B cell (primary cell): ENCODE data around the gene ATP10A. TPM values are rescaled to one million over a fixed set of nuclear protein-coding genes. Genes with fewer than 3 reads are reported as not detected.

Source experiments
- ATAC-seq: fragments of 200-7000 bp; cut with Tn5 transposase; one replicate; pipeline ENCODE4 v1.10.0; 2021; ENCODE audit warnings: low read depth, mild to moderate bottlenecking, moderate number of reproducible peaks, moderate library complexity
- CTCF ChIA-PET: fragments of 350-600 bp; sonication (Branson Sonifier 250); formaldehyde crosslinking; loops from one replicate; lab custom pipeline; 2021; ENCODE audit warnings: antibody characterized with exemption, inconsistent platforms; lab: Charles Lee
- POLR2A ChIA-PET: fragments of 350-600 bp; sonication (Branson Sonifier 250); formaldehyde crosslinking; loops from one replicate; lab custom pipeline; 2021; ENCODE audit warnings: antibody characterized with exemption; lab: Charles Lee
- DNase-seq: peaks from one replicate; pipeline ENCODE4 v3.0.0; 2013
- H2AFZ ChIP-seq: 2 replicates; pipeline ENCODE4 v1.6.1; 2012; ENCODE audit warnings: mild to moderate bottlenecking, low read depth, low read length; ENCODE audit not compliant: insufficient read depth, poor library complexity, severe bottlenecking
- H3K27ac ChIP-seq, 2 donors: 1 replicate in 1 of 2; 2 replicates in 1 of 2; pipeline ENCODE4 v1.5.1; 2012 to 2013; ENCODE audit warnings: low read length in 2 of 2, mild to moderate bottlenecking in 2 of 2, moderate library complexity in 1 of 2
- H3K27me3 ChIP-seq, 4 experiments: fragments of 200-600 bp in 1 of 4; sonication (generic) in 1 of 4; replicated peaks in 1 of 4; 1 replicate in 2 of 4; 2 replicates in 2 of 4; pipeline versions ENCODE4 v1.6.1 to v1.7.0; 2013 to 2016; ENCODE audit warnings: low read length in 3 of 4, mild to moderate bottlenecking in 2 of 4, mixed read lengths in 1 of 4, moderate library complexity in 1 of 4; ENCODE audit not compliant: insufficient read depth in 4 of 4, control insufficient read depth in 3 of 4; ENCODE audit errors: control extremely low read depth in 1 of 4
- H3K36me3 ChIP-seq, 2 experiments: replicated peaks in 1 of 2; 1 replicate in 1 of 2; 2 replicates in 1 of 2; pipeline versions ENCODE4 v1.6.1 to v1.7.1; 2013; ENCODE audit warnings: low read length in 1 of 2; ENCODE audit not compliant: insufficient read depth in 2 of 2, control insufficient read depth in 1 of 2; ENCODE audit errors: control extremely low read depth in 1 of 2, extremely low read depth in 1 of 2
- H3K4me1 ChIP-seq, 2 donors: fragments of 200-600 bp in 1 of 2; sonication (generic) in 1 of 2; 1 replicate in 1 of 2; 2 replicates in 1 of 2; pipeline versions ENCODE4 v1.5.1 to v1.6.1; 2013 to 2017; ENCODE audit warnings: low read length in 2 of 2; ENCODE audit not compliant: control insufficient read depth in 2 of 2, insufficient read depth in 2 of 2
- H3K4me2 ChIP-seq: replicated peaks from 2 replicates; pipeline ENCODE3; 2012; ENCODE audit warnings: mild to moderate bottlenecking, low read depth, low read length; ENCODE audit not compliant: poor library complexity, severe bottlenecking
- H3K4me3 ChIP-seq, 5 experiments: fragments of 200-600 bp in 1 of 5; sonication (generic) in 1 of 5; 1 replicate in 3 of 5; 2 replicates in 2 of 5; pipeline versions ENCODE4 v1.5.1 to v1.7.0; 2011 to 2016; ENCODE audit warnings: low read length in 4 of 5, mild to moderate bottlenecking in 4 of 5, low read depth in 2 of 5, control low read depth in 1 of 5, moderate library complexity in 1 of 5; ENCODE audit not compliant: insufficient read depth in 1 of 5; ENCODE audit errors: control extremely low read depth in 1 of 5, extremely low read depth in 1 of 5
- H3K79me2 ChIP-seq: fragments of 200-600 bp; sonication (generic); one replicate; pipeline ENCODE4 v1.6.0; 2016; ENCODE audit warnings: low read length; ENCODE audit not compliant: control insufficient read depth, insufficient read depth
- H3K9ac ChIP-seq: fragments of 200-600 bp; sonication (generic); 2 replicates; pipeline ENCODE4 v1.6.1; 2017; ENCODE audit warnings: mild to moderate bottlenecking, low read length, moderate library complexity
- H3K9me3 ChIP-seq, 3 donors: one replicate each; pipeline versions ENCODE4 v1.6.1 to v1.7.1; 2013; ENCODE audit warnings: low read length in 2 of 3; ENCODE audit not compliant: control insufficient read depth in 2 of 3, insufficient read depth in 1 of 3; ENCODE audit errors: control extremely low read depth in 1 of 3
- H4K20me1 ChIP-seq: 2 replicates; pipeline ENCODE4 v1.6.0; 2012; ENCODE audit warnings: mild to moderate bottlenecking, low read length; ENCODE audit not compliant: insufficient read depth, control insufficient read depth, poor library complexity, severe bottlenecking
- H3K27ac Mint-ChIP-seq: one replicate; pipeline ENCODE4 v1.8.0; 2021; ENCODE audit warnings: mixed read lengths
- H3K27me3 Mint-ChIP-seq: one replicate; pipeline ENCODE4 v1.8.0; 2021; ENCODE audit warnings: mixed read lengths
- H3K4me1 Mint-ChIP-seq: one replicate; pipeline ENCODE4 v1.8.0; 2021; ENCODE audit warnings: mixed read lengths
- H3K4me3 Mint-ChIP-seq: one replicate; pipeline ENCODE4 v1.8.0; 2021; ENCODE audit warnings: mixed read lengths
- H3K9me3 Mint-ChIP-seq: one replicate; pipeline ENCODE4 v1.8.0; 2022; ENCODE audit warnings: mixed read lengths; ENCODE audit not compliant: insufficient read depth
- EZH2 ChIP-seq: IDR thresholded peaks from 2 replicates; pipeline ENCODE4 v1.6.1; 2012; ENCODE audit warnings: borderline replicate concordance, low read depth, mild to moderate bottlenecking, moderate library complexity, low read length; ENCODE audit not compliant: insufficient read depth, poor library complexity, severe bottlenecking
- WGBS: methylation state at CpG from one replicate; pipeline ENCODE4 v1.1.5; 2013; ENCODE audit warnings: missing lambda C conversion rate; ENCODE audit not compliant: insufficient coverage; 5-methylcytosine and 5-hydroxymethylcytosine counted together
- intact Hi-C: fragments of 100-400 bp; cut with micrococcal nuclease; formaldehyde crosslinking; loops from one replicate; pipeline ENCODE4 v1.10.0; 2022
- polyA plus RNA-seq: library from polyadenylated mRNA; depleted of rRNA; stranded (reverse); fragments of >200 nt; gene quantifications from 2 replicates; pipeline ENCODE4 v1.2.3, GENCODE V29; 2012
- total RNA-seq, 2 donors: library from RNA; stranded (reverse); fragments of 120-200 nt in 1 of 2; gene quantifications; 1 replicate in 1 of 2; 2 replicates in 1 of 2; pipeline versions ENCODE4 v1.2.3 to v1.2.4, GENCODE V29; 2013 to 2022
- TF ChIP-seq, protein P1 (sequence below): fragments of 200-600 bp; IDR thresholded peaks from one replicate; pipeline ENCODE4 v1.8.0; 2022; ENCODE audit warnings: antibody characterized with exemption, mild to moderate bottlenecking

The ATP10A gene
- total and polyA plus RNA-seq, 2 donors (not counting 1 experiment from before 2014, with no cell fraction given) = 0.21 to 0.22 TPM

DNA sequence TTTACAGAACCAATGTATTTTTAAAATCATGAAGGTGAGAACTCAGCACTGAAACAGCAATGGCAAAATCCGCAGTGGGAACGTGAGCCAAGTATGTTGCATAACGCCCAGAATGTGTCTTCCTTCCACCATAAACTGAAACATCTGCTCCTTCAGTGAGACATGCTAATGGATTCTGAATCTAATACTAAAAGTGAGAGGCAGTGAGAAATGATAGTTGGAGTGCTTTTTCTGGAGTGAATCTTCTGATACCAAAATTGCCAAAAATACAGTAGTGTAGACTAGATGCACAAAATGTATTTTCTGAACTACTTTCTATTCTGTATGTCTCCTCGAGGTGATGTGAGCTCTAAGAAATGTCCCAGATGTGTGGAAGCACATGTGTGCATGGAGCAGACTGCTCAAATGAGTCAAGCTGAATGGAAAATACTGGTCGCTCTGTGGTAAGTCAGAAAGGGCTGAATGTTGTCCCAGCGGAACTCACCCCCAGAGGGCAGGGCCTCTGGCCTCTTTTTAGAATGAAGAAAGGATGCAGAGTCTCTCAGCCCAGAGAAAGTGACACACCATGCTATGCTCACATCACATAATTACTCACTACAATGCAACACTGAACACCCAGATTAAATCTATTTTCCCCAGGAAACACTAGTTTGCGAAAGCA is 73.0 kb downstream of the ATP10A start:
- Histone ChIP-seq H3K9me3 (peaks cover 0 to 7% (median 2%) of the 10 kb centered on the region in 3 donors), H3K4me2 (no peak overlapping the region), H3K27ac (no peak overlapping the region), H3K4me3 (no peak overlapping the region), H3K79me2 (no peaks in the 10 kb centered on the region), H3K9ac (no peak overlapping the region), H2AFZ (no peak overlapping the region), H3K36me3 (no peaks in the 10 kb centered on the region), H4K20me1 (no peaks in the 10 kb centered on the region), H3K4me1 (peaks cover 31 to 32% of the 10 kb centered on the region in 2 donors), H3K27me3 (peaks cover 0 to 12% (median 1%) of the 10 kb centered on the region in 4 experiments)
- no peak overlapping the region for H3K27ac Mint-ChIP-seq
- 23% methylated on average over 2 of the region's 7 CpGs for WGBS
- intact Hi-C loops = no loop called here
- ChIA-PET POLR2A (no interaction called here), CTCF (no interaction called here)
- no peak for TF ChIP-seq EZH2
- TF ChIP-seq, protein P1, sequence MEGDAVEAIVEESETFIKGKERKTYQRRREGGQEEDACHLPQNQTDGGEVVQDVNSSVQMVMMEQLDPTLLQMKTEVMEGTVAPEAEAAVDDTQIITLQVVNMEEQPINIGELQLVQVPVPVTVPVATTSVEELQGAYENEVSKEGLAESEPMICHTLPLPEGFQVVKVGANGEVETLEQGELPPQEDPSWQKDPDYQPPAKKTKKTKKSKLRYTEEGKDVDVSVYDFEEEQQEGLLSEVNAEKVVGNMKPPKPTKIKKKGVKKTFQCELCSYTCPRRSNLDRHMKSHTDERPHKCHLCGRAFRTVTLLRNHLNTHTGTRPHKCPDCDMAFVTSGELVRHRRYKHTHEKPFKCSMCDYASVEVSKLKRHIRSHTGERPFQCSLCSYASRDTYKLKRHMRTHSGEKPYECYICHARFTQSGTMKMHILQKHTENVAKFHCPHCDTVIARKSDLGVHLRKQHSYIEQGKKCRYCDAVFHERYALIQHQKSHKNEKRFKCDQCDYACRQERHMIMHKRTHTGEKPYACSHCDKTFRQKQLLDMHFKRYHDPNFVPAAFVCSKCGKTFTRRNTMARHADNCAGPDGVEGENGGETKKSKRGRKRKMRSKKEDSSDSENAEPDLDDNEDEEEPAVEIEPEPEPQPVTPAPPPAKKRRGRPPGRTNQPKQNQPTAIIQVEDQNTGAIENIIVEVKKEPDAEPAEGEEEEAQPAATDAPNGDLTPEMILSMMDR = no peak
- ATAC-seq = no peak
- H3K9me3 Mint-ChIP-seq = no peaks in the 10 kb centered on the region
- H3K27me3 Mint-ChIP-seq = peaks cover 30% of the 10 kb centered on the region
- H3K4me1 Mint-ChIP-seq = peaks cover 21% of the 10 kb centered on the region
- no peak overlapping the region for H3K4me3 Mint-ChIP-seq
- no peak for DNase-seq

DNA sequence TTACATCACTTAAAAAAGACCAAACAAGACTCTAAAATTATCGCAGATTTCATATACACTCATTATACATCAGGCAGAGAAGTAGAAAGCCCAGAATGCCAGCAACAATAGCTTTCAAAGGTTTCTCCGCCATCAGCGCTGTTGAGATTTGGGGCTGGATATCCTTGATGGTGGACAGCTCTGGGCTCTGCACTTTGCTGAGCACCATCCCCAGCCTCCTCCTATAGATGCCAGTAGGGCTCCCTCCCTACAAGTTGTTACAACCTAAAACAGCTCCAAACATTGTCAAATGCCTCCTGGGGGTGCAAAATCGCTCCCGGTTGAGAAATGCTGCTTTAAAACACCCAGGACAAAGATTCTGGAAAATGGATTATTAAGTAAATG is 73.5 kb downstream of the ATP10A start:
- WGBS = no CpG with 5 or more reads among the region's 5 CpGs
- no peak overlapping the region for H3K4me2 ChIP-seq
- H3K9me3 Mint-ChIP-seq = no peaks in the 10 kb centered on the region

More for the DNA sequence above, 73.5 kb downstream of the ATP10A start:
- Histone ChIP-seq H3K27ac (no peak overlapping the region), H3K79me2 (no peaks in the 10 kb centered on the region), H3K4me3 (no peak overlapping the region), H3K4me1 (peaks cover 25 to 27% of the 10 kb centered on the region in 2 donors), H3K9me3 (peaks cover 0 to 7% (median 2%) of the 10 kb centered on the region in 3 donors), H2AFZ (no peak overlapping the region), H4K20me1 (no peaks in the 10 kb centered on the region), H3K9ac (no peak overlapping the region), H3K27me3 (peaks cover 0 to 12% (median 1%) of the 10 kb centered on the region in 4 experiments), H3K36me3 (no peaks in the 10 kb centered on the region)
- TF ChIP-seq, protein P1 = no peak
- TF ChIP-seq EZH2 = no peak
- ATAC-seq (no peak), DNase-seq (no peak)
- intact Hi-C loops = no loop called here
- POLR2A ChIA-PET = no interaction called here
- CTCF ChIA-PET = no interaction called here
- Mint-ChIP-seq H3K27ac (no peak overlapping the region), H3K4me1 (peaks cover 17% of the 10 kb centered on the region), H3K27me3 (peaks cover 28% of the 10 kb centered on the region), H3K4me3 (no peak overlapping the region)
